ENCODE results near the gene FBXO11. TPM values are rescaled to one million over a fixed set of nuclear protein-coding genes. Genes with fewer than 3 reads are reported as not detected.

FBXO11 gene
- total and polyA plus RNA-seq, 10 of the 15 experiments (the other 5 are each of a cell fraction or from before 2014, with no cell fraction given): 5.9 to 38.9 (median 22.5) TPM

GRCh38 chr2:47907039-47907781, 912 bp upstream of the FBXO11 start (continued):
- TF ChIP-seq CBX5 (IDR thresholded peaks at IDR 0.05; ENCODE audit: low read depth): peak; percentile 89; the same call in 1 of the 2 replicates
- peak; percentile 93 for TF ChIP-seq ZNF24 (IDR thresholded peaks at IDR 0.05)
- no peak for TF ChIP-seq TAF1 (IDR thresholded peaks at IDR 0.05; ENCODE audit: borderline replicate concordance, low read depth, low read length)
- no peak for TF ChIP-seq NFIC (IDR thresholded peaks at IDR 0.05; ENCODE audit: low read depth, low read length)
- no peak for TF ChIP-seq CREM (IDR thresholded peaks at IDR 0.05; ENCODE audit: low read depth)
- TF ChIP-seq DPF2 (IDR thresholded peaks at IDR 0.05): no peak
- TF ChIP-seq ZBTB40 (IDR thresholded peaks at IDR 0.05; ENCODE audit: borderline replicate concordance): no peak
- no peak for TF ChIP-seq ZZZ3 (IDR thresholded peaks at IDR 0.05; ENCODE audit: control insufficient read depth, insufficient read length, low read depth)
- TF ChIP-seq RB1 (IDR thresholded peaks at IDR 0.05; ENCODE audit: borderline replicate concordance): 0 out of 2 replicates have a peak, but pooled peaks have one; percentile 14
- TF ChIP-seq, protein P1, sequence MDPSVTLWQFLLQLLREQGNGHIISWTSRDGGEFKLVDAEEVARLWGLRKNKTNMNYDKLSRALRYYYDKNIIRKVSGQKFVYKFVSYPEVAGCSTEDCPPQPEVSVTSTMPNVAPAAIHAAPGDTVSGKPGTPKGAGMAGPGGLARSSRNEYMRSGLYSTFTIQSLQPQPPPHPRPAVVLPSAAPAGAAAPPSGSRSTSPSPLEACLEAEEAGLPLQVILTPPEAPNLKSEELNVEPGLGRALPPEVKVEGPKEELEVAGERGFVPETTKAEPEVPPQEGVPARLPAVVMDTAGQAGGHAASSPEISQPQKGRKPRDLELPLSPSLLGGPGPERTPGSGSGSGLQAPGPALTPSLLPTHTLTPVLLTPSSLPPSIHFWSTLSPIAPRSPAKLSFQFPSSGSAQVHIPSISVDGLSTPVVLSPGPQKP (IDR thresholded peaks at IDR 0.05; ENCODE audit: low read depth, low read length): no peak
- TF ChIP-seq IRF5 (IDR thresholded peaks at IDR 0.05; ENCODE audit: borderline replicate concordance): no peak
- TF ChIP-seq NFYA (IDR thresholded peaks at IDR 0.05; ENCODE audit: borderline replicate concordance, low read depth, low read length): no peak
- no peak for TF ChIP-seq ZNF384 (IDR thresholded peaks at IDR 0.05; ENCODE audit: borderline replicate concordance, low read depth, low read length)
- no peak for TF ChIP-seq BACH1 (IDR thresholded peaks at IDR 0.05; ENCODE audit: borderline replicate concordance)
- no peak for TF ChIP-seq NRF1 (conservative IDR thresholded peaks at IDR 0.05; ENCODE audit: low read depth, low read length)
- TF ChIP-seq YBX1 (IDR thresholded peaks at IDR 0.05): no peak
- TF ChIP-seq HDAC6 (IDR thresholded peaks at IDR 0.05; ENCODE audit: unreplicated experiment): no peak
- TF ChIP-seq SMC3 (IDR thresholded peaks at IDR 0.05; ENCODE audit: borderline replicate concordance, low read length): no peak
- no peak for TF ChIP-seq HCFC1 (IDR thresholded peaks at IDR 0.05; ENCODE audit: low read length)
- TF ChIP-seq HDGF (IDR thresholded peaks at IDR 0.05): no peak
- TF ChIP-seq IRF4 (IDR thresholded peaks at IDR 0.05; ENCODE audit: low read depth, low read length): no peak
- TF ChIP-seq TCF3 (IDR thresholded peaks at IDR 0.05; ENCODE audit: borderline replicate concordance, insufficient read depth, low read depth, low read length): no peak
- TF ChIP-seq RBBP5 (conservative IDR thresholded peaks at IDR 0.05): no peak
- no peak for TF ChIP-seq MYC (IDR thresholded peaks at IDR 0.05; ENCODE audit: insufficient read depth, insufficient read length, insufficient replicate concordance, low read length, severe bottlenecking)
- no peak for TF ChIP-seq RAD51 (IDR thresholded peaks at IDR 0.05)

Measured in GM12878 (cell line).